Suprapubic skin (tissue), 3 donors: ENCODE data around the gene RHEB.

Experiments
- CTCF ChIP-seq, 2 donors: fragments of 200-600 bp in 1 of 2; fragments of 450-650 bp in 1 of 2; sonication (generic) in 1 of 2; IDR thresholded peaks; one replicate each; pipeline ENCODE4 v1.5.1; 2016 to 2019; ENCODE audit warnings: antibody characterized with exemption in 2 of 2, mild to moderate bottlenecking in 1 of 2, moderate library complexity in 1 of 2
- EP300 ChIP-seq: sonication (generic); formaldehyde crosslinking; IDR thresholded peaks from one replicate; pipeline ENCODE4 v1.6.1; 2017; ENCODE audit warnings: antibody characterized with exemption
- POLR2A ChIP-seq, 2 donors: fragments of 450-650 bp; IDR thresholded peaks; one replicate each; pipeline ENCODE4 v1.6.1; 2017; ENCODE audit warnings: antibody characterized with exemption in 2 of 2, mild to moderate bottlenecking in 2 of 2, moderate library complexity in 2 of 2

GRCh38 chr7:151537818-151538561 is 18.3 kb upstream of the RHEB start:
- TF ChIP-seq CTCF (IDR thresholded peaks at IDR 0.05) = no peak
- TF ChIP-seq POLR2A (IDR thresholded peaks at IDR 0.05) = no peak
- no peak for TF ChIP-seq EP300
